HUES64 (cell line): Measurements from ENCODE around the gene RELL2. TPM values are rescaled to one million over a fixed set of nuclear protein-coding genes. Genes with fewer than 3 reads are reported as not detected.
A peak's percentile ranks its signal among the peaks of the same experiment; 100 is the strongest.

ENCODE experiments used
- H3K27ac ChIP-seq: 2 replicates; pipeline ENCODE4 v1.7.0; 2013; ENCODE audit warnings: low read depth, low read length, inconsistent platforms
- H3K27me3 ChIP-seq: 2 replicates; pipeline ENCODE4 v1.6.1; 2013; ENCODE audit warnings: mild to moderate bottlenecking, low read length; ENCODE audit not compliant: insufficient read depth
- H3K36me3 ChIP-seq: 2 replicates; pipeline ENCODE4 v1.6.1; 2013; ENCODE audit warnings: mild to moderate bottlenecking, low read length; ENCODE audit not compliant: insufficient read depth
- H3K4me1 ChIP-seq: 2 replicates; pipeline ENCODE4 v1.6.1; 2013; ENCODE audit warnings: mild to moderate bottlenecking, low read length, moderate library complexity; ENCODE audit not compliant: insufficient read depth
- H3K4me3 ChIP-seq: 2 replicates; pipeline ENCODE4 v1.5.1; 2013; ENCODE audit warnings: mild to moderate bottlenecking, low read length, moderate library complexity
- H3K9ac ChIP-seq: 2 replicates; pipeline ENCODE4 v1.6.1; 2013; ENCODE audit warnings: mild to moderate bottlenecking, low read depth, low read length
- H3K9me3 ChIP-seq: 2 replicates; pipeline ENCODE4 v1.6.1; 2013; ENCODE audit warnings: low read depth, low read length; ENCODE audit not compliant: insufficient read depth
- WGBS: fragments of 150-250, 120-280 bp; methylation state at CpG from one replicate; pipeline ENCODE4 v1.1.7; 2013; ENCODE audit warnings: missing lambda C conversion rate; 5-methylcytosine and 5-hydroxymethylcytosine counted together
- polyA plus RNA-seq, 2 experiments: library from polyadenylated mRNA; stranded (reverse); fragments of 50-300 nt; gene quantifications; one replicate each; pipeline ENCODE4 v1.2.3, GENCODE V29; 2013

RELL2 gene
- 10.3 TPM for polyA plus RNA-seq (2013, experiment 1 of 2)
- 9.7 TPM for polyA plus RNA-seq (2013, experiment 2 of 2)

- Histone ChIP-seq H3K4me3 (peak within 1 kb of the TSS; percentile 99), H3K4me1 (peaks cover 3% of the 10 kb centered on the region), H3K27me3 (peaks cover 7% of the 10 kb centered on the region; the same call in 1 of the 2 replicates), H3K27ac (peak within 1 kb of the TSS; percentile 85), H3K9me3 (no peaks in the 10 kb centered on the region), H3K9ac (peak within 1 kb of the TSS; percentile 91), H3K36me3 (peaks cover 31% of the 10 kb centered on the region)
- WGBS: under 1% methylated on average over 55 of the region's 55 CpGs
Measured at GRCh38 chr5:141636413-141637122, at the start of gene RELL2, which contains the start of gene HDAC3. Gene RELL2 (plus strand): TSS chr5:141636997. CDS start chr5:141638226, 1,229 bp downstream. Gene HDAC3 (minus strand): TSS chr5:141636849. CDS start chr5:141636790, 59 bp downstream.

- Histone ChIP-seq H3K36me3 (peaks cover 32% of the 10 kb centered on the region), H3K9me3 (no peaks in the 10 kb centered on the region), H3K27me3 (no peaks in the 10 kb centered on the region), H3K27ac (no peak overlapping the region), H3K4me3 (no peak overlapping the region), H3K4me1 (no peaks in the 10 kb centered on the region), H3K9ac (no peak overlapping the region)
- WGBS: 98% methylated on average over 2 of the region's 2 CpGs
Measured at GRCh38 chr5:141590127-141590526, 46.7 kb upstream of the RELL2 start.

GRCh38 chr5:141596867-141597266, 39.9 kb upstream of the RELL2 start:
- H3K9me3 ChIP-seq: no peaks in the 10 kb centered on the region
- peaks cover 3% of the 10 kb centered on the region; the same call in 1 of the 2 replicates for H3K36me3 ChIP-seq
- H3K27ac ChIP-seq: no peak overlapping the region
- no peaks in the 10 kb centered on the region for H3K27me3 ChIP-seq
- H3K9ac ChIP-seq: no peak overlapping the region
- H3K4me3 ChIP-seq: no peak overlapping the region
- WGBS: 92% methylated on average over 1 of the region's 1 CpG
- no peaks in the 10 kb centered on the region for H3K4me1 ChIP-seq

- Histone ChIP-seq H3K27me3 (no peaks in the 10 kb centered on the region), H3K36me3 (peaks cover 3% of the 10 kb centered on the region; the same call in 1 of the 2 replicates), H3K4me1 (no peaks in the 10 kb centered on the region), H3K27ac (no peak overlapping the region), H3K9ac (no peak overlapping the region), H3K4me3 (no peak overlapping the region), H3K9me3 (no peaks in the 10 kb centered on the region)
- WGBS: 90% methylated on average over 2 of the region's 2 CpGs
Measured at GRCh38 chr5:141597394-141597793, 39.4 kb upstream of the RELL2 start.

GRCh38 chr5:141597814-141598213, 39.0 kb upstream of the RELL2 start:
- H3K36me3 ChIP-seq: peaks cover 3% of the 10 kb centered on the region; the same call in 1 of the 2 replicates
- no peaks in the 10 kb centered on the region for H3K9me3 ChIP-seq
- no peaks in the 10 kb centered on the region for H3K4me1 ChIP-seq
- no peaks in the 10 kb centered on the region for H3K27me3 ChIP-seq
- H3K4me3 ChIP-seq: no peak overlapping the region
- H3K9ac ChIP-seq: no peak overlapping the region
- 100% methylated on average over 2 of the region's 2 CpGs for WGBS
- no peak overlapping the region for H3K27ac ChIP-seq

GRCh38 chr5:141598391-141599345, 38.1 kb upstream of the RELL2 start:
- Histone ChIP-seq H3K9ac (no peak overlapping the region), H3K4me3 (no peak overlapping the region), H3K27ac (no peak overlapping the region), H3K9me3 (no peaks in the 10 kb centered on the region), H3K4me1 (no peaks in the 10 kb centered on the region), H3K36me3 (no peaks in the 10 kb centered on the region), H3K27me3 (no peaks in the 10 kb centered on the region)
- 90% methylated on average over 3 of the region's 3 CpGs for WGBS

GRCh38 chr5:141602606-141603005, 34.2 kb upstream of the RELL2 start:
- H3K36me3 ChIP-seq: no peaks in the 10 kb centered on the region
- no peak overlapping the region for H3K27ac ChIP-seq
- H3K4me1 ChIP-seq: peaks cover 6% of the 10 kb centered on the region; the same call in 1 of the 2 replicates
- H3K4me3 ChIP-seq: no peak overlapping the region
- no peaks in the 10 kb centered on the region for H3K27me3 ChIP-seq
- no peaks in the 10 kb centered on the region for H3K9me3 ChIP-seq
- H3K9ac ChIP-seq: no peak overlapping the region
- WGBS: 83% methylated on average over 1 of the region's 1 CpG

- no peak overlapping the region for H3K27ac ChIP-seq
- H3K27me3 ChIP-seq: no peaks in the 10 kb centered on the region
- H3K9me3 ChIP-seq: no peaks in the 10 kb centered on the region
- H3K9ac ChIP-seq: no peak overlapping the region
- WGBS: 90% methylated on average over 6 of the region's 6 CpGs
- no peaks in the 10 kb centered on the region for H3K36me3 ChIP-seq
- no peak overlapping the region for H3K4me3 ChIP-seq
- H3K4me1 ChIP-seq: peaks cover 9% of the 10 kb centered on the region
Measured at GRCh38 chr5:141603923-141604717, 32.7 kb upstream of the RELL2 start.

- no peak overlapping the region for H3K4me3 ChIP-seq
- H3K9ac ChIP-seq: no peak overlapping the region
- no peaks in the 10 kb centered on the region for H3K27me3 ChIP-seq
- WGBS: 84% methylated on average over 6 of the region's 6 CpGs
- no peak overlapping the region for H3K27ac ChIP-seq
- peaks cover 9% of the 10 kb centered on the region for H3K4me1 ChIP-seq
- no peaks in the 10 kb centered on the region for H3K36me3 ChIP-seq
- no peaks in the 10 kb centered on the region for H3K9me3 ChIP-seq
Measured at GRCh38 chr5:141605523-141606277, 31.1 kb upstream of the RELL2 start.

- Histone ChIP-seq H3K36me3 (no peaks in the 10 kb centered on the region), H3K9me3 (no peaks in the 10 kb centered on the region), H3K4me1 (peaks cover 16% of the 10 kb centered on the region), H3K4me3 (no peak overlapping the region), H3K27me3 (no peaks in the 10 kb centered on the region), H3K9ac (no peak overlapping the region), H3K27ac (no peak overlapping the region)
- WGBS: 90% methylated on average over 1 of the region's 2 CpGs
Measured at GRCh38 chr5:141608046-141608445, 28.8 kb upstream of the RELL2 start.
